Spleen (tissue), 7 donors: ENCODE results near the gene FAM120A.

Experiments used
- POLR2AphosphoS5 ChIP-seq, 3 donors: sonication (generic); formaldehyde crosslinking; IDR thresholded peaks; one replicate each; pipeline ENCODE4 v1.5.1; 2017; ENCODE audit warnings: antibody characterized with exemption in 3 of 3
- TF ChIP-seq, protein P1 (sequence below), 11 experiments: fragments of 200-600 bp in 7 of 11; fragments of 450-650 bp in 4 of 11; sonication (generic) in 4 of 11; IDR thresholded peaks in 8 of 11; conservative IDR thresholded peaks in 3 of 11; 1 replicate in 7 of 11; 2 replicates in 4 of 11; pipeline versions ENCODE4 v1.4.0 to v1.8.0; 2016 to 2021; ENCODE audit warnings: antibody characterized with exemption in 11 of 11, inconsistent platforms in 4 of 11, mild to moderate bottlenecking in 1 of 11
- donor health status: DM: no; HTN: no; CAD: no; lungs with moderate emphysema.
- donor health status: DM: no; HTN: no; CAD: no.
- donor health status: DM: no; HTN: no; CAD: no.

DNA sequence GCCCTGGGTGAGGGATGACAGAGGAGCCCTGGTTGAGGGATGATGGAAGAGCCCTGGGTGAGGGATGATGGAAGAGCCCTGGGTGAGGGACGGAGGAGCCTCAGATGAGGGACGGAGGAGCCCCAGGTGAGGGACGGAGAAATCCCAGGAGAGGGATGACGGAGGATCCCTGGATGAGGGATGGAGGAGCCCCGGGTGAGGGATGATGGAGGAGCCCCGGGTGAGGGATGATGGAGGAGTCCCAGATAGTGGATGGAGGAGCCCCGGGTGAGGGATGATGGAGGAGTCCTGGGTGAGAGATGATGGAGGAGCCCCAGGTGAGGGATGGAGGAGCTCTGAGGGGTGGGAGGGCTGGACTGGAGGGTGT lies 135.8 kb downstream of the FAM120A start:
- TF ChIP-seq, protein P1, sequence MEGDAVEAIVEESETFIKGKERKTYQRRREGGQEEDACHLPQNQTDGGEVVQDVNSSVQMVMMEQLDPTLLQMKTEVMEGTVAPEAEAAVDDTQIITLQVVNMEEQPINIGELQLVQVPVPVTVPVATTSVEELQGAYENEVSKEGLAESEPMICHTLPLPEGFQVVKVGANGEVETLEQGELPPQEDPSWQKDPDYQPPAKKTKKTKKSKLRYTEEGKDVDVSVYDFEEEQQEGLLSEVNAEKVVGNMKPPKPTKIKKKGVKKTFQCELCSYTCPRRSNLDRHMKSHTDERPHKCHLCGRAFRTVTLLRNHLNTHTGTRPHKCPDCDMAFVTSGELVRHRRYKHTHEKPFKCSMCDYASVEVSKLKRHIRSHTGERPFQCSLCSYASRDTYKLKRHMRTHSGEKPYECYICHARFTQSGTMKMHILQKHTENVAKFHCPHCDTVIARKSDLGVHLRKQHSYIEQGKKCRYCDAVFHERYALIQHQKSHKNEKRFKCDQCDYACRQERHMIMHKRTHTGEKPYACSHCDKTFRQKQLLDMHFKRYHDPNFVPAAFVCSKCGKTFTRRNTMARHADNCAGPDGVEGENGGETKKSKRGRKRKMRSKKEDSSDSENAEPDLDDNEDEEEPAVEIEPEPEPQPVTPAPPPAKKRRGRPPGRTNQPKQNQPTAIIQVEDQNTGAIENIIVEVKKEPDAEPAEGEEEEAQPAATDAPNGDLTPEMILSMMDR (IDR thresholded peaks at IDR 0.05 in 8 of 11, conservative IDR thresholded peaks at IDR 0.05 in 3 of 11) = no peak
- no peak for TF ChIP-seq POLR2AphosphoS5 (IDR thresholded peaks at IDR 0.05)
